ENCODE measurements around the gene ZNF454. TPM values are rescaled to one million over a fixed set of nuclear protein-coding genes. Genes with fewer than 3 reads are reported as not detected.

The ZNF454 gene
- total and polyA plus RNA-seq, 4 donors = 0.85 to 5.6 (median 2.2) TPM

DNA sequence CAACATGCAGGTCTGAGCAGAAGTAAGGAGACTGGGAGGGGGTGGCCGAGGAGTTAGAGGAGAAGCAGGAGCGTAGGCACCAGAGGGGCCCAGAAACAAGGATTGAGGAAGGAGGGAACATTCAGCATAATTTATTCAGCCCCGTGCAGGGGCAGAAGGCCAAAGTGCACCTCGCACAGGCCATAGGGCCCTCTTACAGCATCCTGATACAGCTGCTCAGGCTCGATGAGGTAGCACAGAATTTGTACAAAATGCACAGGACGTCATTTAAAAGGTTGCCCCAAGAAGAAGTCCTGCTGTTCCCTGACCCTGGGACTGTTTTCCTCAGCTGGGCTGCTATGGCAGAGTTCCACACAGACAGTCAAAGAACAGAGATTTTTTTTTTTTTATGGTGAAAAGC is 56.2 kb downstream of the ZNF454 start:
- Histone ChIP-seq H3K36me3 (ENCODE audit: control insufficient read depth in 4 of 4, insufficient read depth in 4 of 4, low read length in 4 of 4) (no peaks in the 10 kb centered on the region), H3K27ac (ENCODE audit: low read depth in 1 of 2, low read length in 1 of 2) (no peak overlapping the region), H3K4me1 (ENCODE audit: control insufficient read depth in 5 of 5, insufficient read depth in 5 of 5, low read length in 5 of 5) (peaks cover 0 to 5% (median 0%) of the 10 kb centered on the region in 5 donors), H3K4me3 (no peak overlapping the region), H3K27me3 (ENCODE audit: control insufficient read depth in 3 of 3, insufficient read depth in 3 of 3, low read length in 2 of 3) (peaks cover 17 to 38% (median 22%) of the 10 kb centered on the region in 3 donors), H3K9me3 (ENCODE audit: control insufficient read depth in 4 of 4, insufficient read depth in 3 of 4, low read length in 3 of 4) (peaks cover 0 to 25% (median 0%) of the 10 kb centered on the region in 4 donors), H3K9ac (ENCODE audit: insufficient read depth in 1 of 2, low read length in 2 of 2) (no peak overlapping the region)
- no peak for DNase-seq
- 67 to 75% methylated on average over 6 of the region's 6 CpGs for WGBS, 2 donors
- ATAC-seq (ENCODE audit: insufficient read depth, low FRiP score) = no peak
- no peak for TF ChIP-seq CTCF (IDR thresholded peaks at IDR 0.05; ENCODE audit: control extremely low read depth, extremely low read depth)

GRCh38 chr5:178998441-178998840 is 57.4 kb downstream of the ZNF454 start:
- peaks cover 0 to 24% (median 0%) of the 10 kb centered on the region in 4 donors for H3K9me3 ChIP-seq (ENCODE audit: control insufficient read depth in 4 of 4, insufficient read depth in 3 of 4, low read length in 3 of 4)
- no peak for DNase-seq

DNA sequence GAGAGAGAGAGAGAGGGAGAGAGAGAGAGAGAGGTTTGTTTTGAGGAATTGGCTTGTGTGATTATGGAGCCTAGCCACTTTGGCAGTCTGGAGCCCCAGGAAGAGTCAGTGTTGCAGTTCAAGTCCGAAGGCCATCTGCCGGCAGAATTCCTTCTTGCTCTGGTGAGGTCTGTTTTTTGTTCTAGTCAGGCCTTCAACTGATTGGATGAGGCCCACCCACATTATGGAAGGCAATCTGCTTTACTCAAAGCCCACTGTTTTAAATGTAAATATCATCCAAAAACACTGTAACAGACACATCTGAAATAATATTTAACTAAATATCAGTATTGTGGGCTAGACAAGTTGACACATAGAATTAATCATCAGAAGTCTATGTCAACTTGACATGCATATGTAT is 65.6 kb downstream of the ZNF454 start:
- no peaks in the 10 kb centered on the region for H3K27me3 ChIP-seq (ENCODE audit: control insufficient read depth in 3 of 3, insufficient read depth in 3 of 3, low read length in 2 of 3)
- no peak for DNase-seq
- no peaks in the 10 kb centered on the region for H3K4me1 ChIP-seq (ENCODE audit: control insufficient read depth in 5 of 5, insufficient read depth in 5 of 5, low read length in 5 of 5)
- H3K9me3 ChIP-seq (ENCODE audit: control insufficient read depth in 4 of 4, insufficient read depth in 3 of 4, low read length in 3 of 4) = peaks cover 0 to 9% (median 2%) of the 10 kb centered on the region in 4 donors
- H3K9ac ChIP-seq (ENCODE audit: insufficient read depth in 1 of 2, low read length in 2 of 2) = no peak overlapping the region
- no peak overlapping the region for H3K27ac ChIP-seq (ENCODE audit: low read depth in 1 of 2, low read length in 1 of 2)
- WGBS, 2 donors = 87 to 88% methylated on average over 2 of the region's 2 CpGs
- no peak for TF ChIP-seq CTCF (IDR thresholded peaks at IDR 0.05; ENCODE audit: control extremely low read depth, extremely low read depth)
- no peak for ATAC-seq (ENCODE audit: insufficient read depth, low FRiP score)
- no peaks in the 10 kb centered on the region for H3K36me3 ChIP-seq (ENCODE audit: control insufficient read depth in 4 of 4, insufficient read depth in 4 of 4, low read length in 4 of 4)
- H3K4me3 ChIP-seq = no peak overlapping the region

More at GRCh38 chr5:178998441-178998840, 57.4 kb downstream of the ZNF454 start:
- Histone ChIP-seq H3K27me3 (ENCODE audit: control insufficient read depth in 3 of 3, insufficient read depth in 3 of 3, low read length in 2 of 3) (peaks cover 16 to 30% (median 17%) of the 10 kb centered on the region in 3 donors), H3K4me3 (no peak overlapping the region), H3K4me1 (ENCODE audit: control insufficient read depth in 5 of 5, insufficient read depth in 5 of 5, low read length in 5 of 5) (peaks cover 0 to 5% (median 0%) of the 10 kb centered on the region in 5 donors), H3K9ac (ENCODE audit: insufficient read depth in 1 of 2, low read length in 2 of 2) (no peak overlapping the region), H3K27ac (ENCODE audit: low read depth in 1 of 2, low read length in 1 of 2) (no peak overlapping the region), H3K36me3 (ENCODE audit: control insufficient read depth in 4 of 4, insufficient read depth in 4 of 4, low read length in 4 of 4) (no peaks in the 10 kb centered on the region)
- whole genome bisulfite sequencing, 2 donors = 93 to 94% methylated on average over 13 of the region's 13 CpGs
- TF ChIP-seq CTCF (IDR thresholded peaks at IDR 0.05; ENCODE audit: control extremely low read depth, extremely low read depth) = no peak
- ATAC-seq (ENCODE audit: insufficient read depth, low FRiP score) = no peak

DNA sequence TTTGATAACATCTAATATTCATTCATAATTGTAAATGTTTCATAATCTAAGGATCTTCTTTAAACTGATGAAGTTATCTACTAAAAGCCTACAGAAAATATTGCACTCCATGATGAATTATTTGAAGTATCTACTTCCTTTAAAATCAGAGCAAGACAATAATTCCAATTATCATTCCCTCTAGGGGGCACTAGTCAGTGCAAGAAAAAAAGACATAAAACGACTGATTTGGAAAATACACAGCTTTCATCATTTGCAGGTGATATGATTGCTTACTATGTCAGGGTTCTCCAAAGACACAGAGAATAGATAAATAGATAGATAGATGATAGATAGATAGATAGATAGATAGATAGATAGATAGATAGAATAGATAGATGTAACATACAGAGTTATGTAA is 67.7 kb downstream of the ZNF454 start:
- no peaks in the 10 kb centered on the region for H3K36me3 ChIP-seq (ENCODE audit: control insufficient read depth in 4 of 4, insufficient read depth in 4 of 4, low read length in 4 of 4)
- no peaks in the 10 kb centered on the region for H3K4me1 ChIP-seq (ENCODE audit: control insufficient read depth in 5 of 5, insufficient read depth in 5 of 5, low read length in 5 of 5)
- ATAC-seq (ENCODE audit: insufficient read depth, low FRiP score) = no peak
- no peak for DNase-seq
- no peak overlapping the region for H3K4me3 ChIP-seq
- no peak overlapping the region for H3K9ac ChIP-seq (ENCODE audit: insufficient read depth in 1 of 2, low read length in 2 of 2)
- 29 to 30% methylated on average over 1 of the region's 1 CpG for WGBS, 2 donors
- no peaks in the 10 kb centered on the region for H3K27me3 ChIP-seq (ENCODE audit: control insufficient read depth in 3 of 3, insufficient read depth in 3 of 3, low read length in 2 of 3)
- H3K9me3 ChIP-seq (ENCODE audit: control insufficient read depth in 4 of 4, insufficient read depth in 3 of 4, low read length in 3 of 4) = peaks cover 0 to 14% (median 4%) of the 10 kb centered on the region in 4 donors
- H3K27ac ChIP-seq (ENCODE audit: low read depth in 1 of 2, low read length in 1 of 2) = no peak overlapping the region
- TF ChIP-seq CTCF (IDR thresholded peaks at IDR 0.05; ENCODE audit: control extremely low read depth, extremely low read depth) = no peak
